ENCODE results near the gene PRMT1. TPM values are rescaled to one million over a fixed set of nuclear protein-coding genes. Genes with fewer than 3 reads are reported as not detected.

The PRMT1 gene
- total RNA-seq, 1 experiment from 2014 or later = 536 TPM

- H3K9me3 ChIP-seq (ENCODE audit: low read depth, low read length, poor library complexity, severe bottlenecking) = no peaks in the 10 kb centered on the region
- ChIA-PET CTCF (no interaction called here), POLR2A (ENCODE audit: low non-redundant PET) (no interaction called here)
- H3K36me3 ChIP-seq (ENCODE audit: insufficient read depth, low read length, poor library complexity, severe bottlenecking) = no peaks in the 10 kb centered on the region
- no peak overlapping the region for H3K4me3 ChIP-seq (ENCODE audit: low read depth, low read length, poor library complexity, severe bottlenecking)
- BruUV-seq (replicated peaks) = no TSS peak
- TF ChIP-seq CTCF (conservative IDR thresholded peaks at IDR 0.05; ENCODE audit: low read depth, low read length) (no peak), EZH2 (IDR thresholded peaks at IDR 0.05; ENCODE audit: borderline replicate concordance, low read depth, low read length, poor library complexity, severe bottlenecking) (no peak)
- H3K4me1 ChIP-seq (ENCODE audit: insufficient read depth, low read length, poor library complexity, severe bottlenecking) = no peaks in the 10 kb centered on the region
- no peak for DNase-seq (ENCODE audit: low spot score)
- no peaks in the 10 kb centered on the region for H3K27me3 ChIP-seq (replicated peaks; ENCODE audit: insufficient read depth, low read depth, low read length, poor library complexity)
- intact Hi-C loops (cut with micrococcal nuclease; ENCODE audit: unreplicated experiment) = no loop called here
- no peak overlapping the region for H3K27ac ChIP-seq (ENCODE audit: low read depth, low read length, poor library complexity, severe bottlenecking)
Measured at GRCh38 chr19:49705919-49706318, 28.8 kb downstream of the PRMT1 start.

- Histone ChIP-seq H3K27me3 (replicated peaks; ENCODE audit: insufficient read depth, low read depth, low read length, poor library complexity) (no peaks in the 10 kb centered on the region), H3K9me3 (ENCODE audit: low read depth, low read length, poor library complexity, severe bottlenecking) (no peaks in the 10 kb centered on the region), H3K27ac (ENCODE audit: low read depth, low read length, poor library complexity, severe bottlenecking) (no peak overlapping the region), H3K4me1 (ENCODE audit: insufficient read depth, low read length, poor library complexity, severe bottlenecking) (no peaks in the 10 kb centered on the region), H3K36me3 (ENCODE audit: insufficient read depth, low read length, poor library complexity, severe bottlenecking) (no peaks in the 10 kb centered on the region), H3K4me3 (ENCODE audit: low read depth, low read length, poor library complexity, severe bottlenecking) (no peak overlapping the region)
- ChIA-PET CTCF (no interaction called here), POLR2A (ENCODE audit: low non-redundant PET) (no interaction called here)
- intact Hi-C loops (cut with micrococcal nuclease; ENCODE audit: unreplicated experiment) = no loop called here
- BruUV-seq (replicated peaks) = no TSS peak
- no peak for TF ChIP-seq CTCF (conservative IDR thresholded peaks at IDR 0.05; ENCODE audit: low read depth, low read length)
- TF ChIP-seq EZH2 (IDR thresholded peaks at IDR 0.05; ENCODE audit: borderline replicate concordance, low read depth, low read length, poor library complexity, severe bottlenecking) = no peak
- no peak for DNase-seq (ENCODE audit: low spot score)
Measured at GRCh38 chr19:49710372-49710951, 33.4 kb downstream of the PRMT1 start.

DNA sequence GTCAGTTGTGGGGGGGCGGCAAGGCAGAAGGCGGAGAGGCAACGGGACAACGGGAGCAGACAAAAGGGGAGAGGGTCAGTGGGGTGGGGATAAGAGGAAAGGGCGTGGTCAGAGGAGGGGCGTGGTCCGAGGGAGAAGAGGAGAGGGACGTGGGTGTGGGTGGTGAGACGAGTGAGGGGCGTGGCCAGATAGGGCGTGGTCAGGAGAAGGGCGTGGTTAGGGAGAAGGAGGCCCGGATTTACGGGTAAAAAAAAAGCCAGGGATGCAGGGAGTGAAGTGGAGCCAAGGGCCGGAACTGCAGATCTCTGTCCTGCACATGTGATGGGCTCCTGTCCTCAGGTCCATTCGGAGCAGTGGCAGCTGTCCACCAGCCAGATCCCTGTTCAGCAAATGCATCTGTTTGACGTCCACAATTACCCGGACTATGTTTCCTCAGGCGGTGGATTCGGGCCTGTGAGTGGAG is 35.4 kb downstream of the PRMT1 start:
- BruUV-seq (replicated peaks) = no TSS peak
- DNase-seq (ENCODE audit: low spot score) = peak; percentile 76

More for the DNA sequence above, 35.4 kb downstream of the PRMT1 start:
- H3K27me3 ChIP-seq (replicated peaks; ENCODE audit: insufficient read depth, low read depth, low read length, poor library complexity) = no peaks in the 10 kb centered on the region
- intact Hi-C loops (cut with micrococcal nuclease; ENCODE audit: unreplicated experiment) = no loop called here
- no peaks in the 10 kb centered on the region for H3K36me3 ChIP-seq (ENCODE audit: insufficient read depth, low read length, poor library complexity, severe bottlenecking)
- H3K4me1 ChIP-seq (ENCODE audit: insufficient read depth, low read length, poor library complexity, severe bottlenecking) = no peaks in the 10 kb centered on the region
- no peaks in the 10 kb centered on the region for H3K9me3 ChIP-seq (ENCODE audit: low read depth, low read length, poor library complexity, severe bottlenecking)
- H3K27ac ChIP-seq (ENCODE audit: low read depth, low read length, poor library complexity, severe bottlenecking) = no peak overlapping the region
- ChIA-PET POLR2A (ENCODE audit: low non-redundant PET) (no interaction called here), CTCF (interaction anchor here (0.6 kb wide), 1 partner anchor 1061 kb away, joined by 3 read pairs; no protein-coding TSS in a partner anchor)
- H3K4me3 ChIP-seq (ENCODE audit: low read depth, low read length, poor library complexity, severe bottlenecking) = no peak overlapping the region
- TF ChIP-seq CTCF (conservative IDR thresholded peaks at IDR 0.05; ENCODE audit: low read depth, low read length) (no peak), EZH2 (IDR thresholded peaks at IDR 0.05; ENCODE audit: borderline replicate concordance, low read depth, low read length, poor library complexity, severe bottlenecking) (no peak)
